HEK293 (cell line): ENCODE data around the gene CPXM1.

ENCODE experiments used
- GLI2 ChIP-seq: fragments of 450-650 bp; formaldehyde crosslinking; IDR thresholded peaks from 2 replicates; pipeline ENCODE4; 2017; ENCODE audit warnings: missing biosample characterization, missing genetic modification characterization, low read depth, borderline replicate concordance
- PRDM4 ChIP-seq: fragments of 450-650 bp; formaldehyde crosslinking; IDR thresholded peaks from 2 replicates; pipeline ENCODE4 v1.5.1; 2017; ENCODE audit warnings: missing biosample characterization, missing genetic modification characterization
- TSHZ1 ChIP-seq: fragments of 450-650 bp; formaldehyde crosslinking; IDR thresholded peaks from 2 replicates; pipeline ENCODE4 v1.5.1; 2016; ENCODE audit warnings: missing biosample characterization, missing genetic modification characterization, borderline replicate concordance
- YY2 ChIP-seq: fragments of 450-650 bp; formaldehyde crosslinking; IDR thresholded peaks from 2 replicates; pipeline ENCODE4 v1.5.1; 2016; ENCODE audit warnings: missing biosample characterization, missing genetic modification characterization
- ZEB2 ChIP-seq: fragments of 450-650 bp; formaldehyde crosslinking; IDR thresholded peaks from 2 replicates; pipeline ENCODE4 v1.5.1; 2016; ENCODE audit warnings: missing biosample characterization, missing genetic modification characterization
- ZFP69B ChIP-seq: fragments of 450-650 bp; formaldehyde crosslinking; IDR thresholded peaks from 2 replicates; pipeline ENCODE4 v1.5.1; 2016; ENCODE audit warnings: missing biosample characterization, missing genetic modification characterization
- ZNF19 ChIP-seq: fragments of 450-650 bp; formaldehyde crosslinking; IDR thresholded peaks from 2 replicates; pipeline ENCODE4; 2016; ENCODE audit warnings: missing biosample characterization, missing genetic modification characterization, low read depth
- ZNF211 ChIP-seq: fragments of 450-650 bp; formaldehyde crosslinking; IDR thresholded peaks from 2 replicates; pipeline ENCODE4 v1.5.1; 2016; ENCODE audit warnings: low read depth, missing biosample characterization, missing genetic modification characterization
- ZNF473 ChIP-seq: fragments of 450-650 bp; formaldehyde crosslinking; IDR thresholded peaks from 2 replicates; pipeline ENCODE4 v1.5.1; 2017; ENCODE audit warnings: missing biosample characterization, missing genetic modification characterization
- ZNF530 ChIP-seq: fragments of 450-650 bp; formaldehyde crosslinking; IDR thresholded peaks from 2 replicates; pipeline ENCODE4 v1.5.1; 2016; ENCODE audit warnings: low read depth, missing biosample characterization, missing genetic modification characterization
- ZNF544 ChIP-seq: fragments of 450-650 bp; formaldehyde crosslinking; IDR thresholded peaks from 2 replicates; pipeline ENCODE4 v1.5.0; 2017; ENCODE audit warnings: missing biosample characterization, missing genetic modification characterization
- ZNF623 ChIP-seq: fragments of 450-650 bp; formaldehyde crosslinking; IDR thresholded peaks from 2 replicates; pipeline ENCODE4 v1.5.1; 2016; ENCODE audit warnings: missing biosample characterization, missing genetic modification characterization
- ZNF629 ChIP-seq: fragments of 450-650 bp; formaldehyde crosslinking; IDR thresholded peaks from 2 replicates; pipeline ENCODE4 v1.5.1; 2017; ENCODE audit warnings: missing biosample characterization, missing genetic modification characterization
- ZNF837 ChIP-seq: fragments of 450-650 bp; formaldehyde crosslinking; IDR thresholded peaks from 2 replicates; pipeline ENCODE4 v1.5.1; 2016; ENCODE audit warnings: missing biosample characterization, missing genetic modification characterization
- TF ChIP-seq, protein P1 (sequence below): fragments of 450-650 bp; formaldehyde crosslinking; IDR thresholded peaks from 2 replicates; pipeline ENCODE4 v1.5.1; 2016; ENCODE audit warnings: missing biosample characterization, missing genetic modification characterization, borderline replicate concordance
- TF ChIP-seq, protein P2 (sequence below): fragments of 450-650 bp; formaldehyde crosslinking; IDR thresholded peaks from 2 replicates; pipeline ENCODE4 v1.5.1; 2016; ENCODE audit warnings: missing biosample characterization, missing genetic modification characterization
- TF ChIP-seq, protein P3 (sequence below): fragments of 450-650 bp; formaldehyde crosslinking; IDR thresholded peaks from 2 replicates; pipeline ENCODE4 v1.5.1; 2016; ENCODE audit warnings: missing biosample characterization, missing genetic modification characterization
- TF ChIP-seq, protein P4 (sequence below): fragments of 450-650 bp; IDR thresholded peaks from 2 replicates; pipeline ENCODE4 v1.5.1; 2018; ENCODE audit warnings: missing biosample characterization, missing genetic modification characterization

CPXM1 gene

GRCh38 chr20:2820084-2820895, 19.9 kb upstream of the CPXM1 start (continued):
- TF ChIP-seq, protein P1, sequence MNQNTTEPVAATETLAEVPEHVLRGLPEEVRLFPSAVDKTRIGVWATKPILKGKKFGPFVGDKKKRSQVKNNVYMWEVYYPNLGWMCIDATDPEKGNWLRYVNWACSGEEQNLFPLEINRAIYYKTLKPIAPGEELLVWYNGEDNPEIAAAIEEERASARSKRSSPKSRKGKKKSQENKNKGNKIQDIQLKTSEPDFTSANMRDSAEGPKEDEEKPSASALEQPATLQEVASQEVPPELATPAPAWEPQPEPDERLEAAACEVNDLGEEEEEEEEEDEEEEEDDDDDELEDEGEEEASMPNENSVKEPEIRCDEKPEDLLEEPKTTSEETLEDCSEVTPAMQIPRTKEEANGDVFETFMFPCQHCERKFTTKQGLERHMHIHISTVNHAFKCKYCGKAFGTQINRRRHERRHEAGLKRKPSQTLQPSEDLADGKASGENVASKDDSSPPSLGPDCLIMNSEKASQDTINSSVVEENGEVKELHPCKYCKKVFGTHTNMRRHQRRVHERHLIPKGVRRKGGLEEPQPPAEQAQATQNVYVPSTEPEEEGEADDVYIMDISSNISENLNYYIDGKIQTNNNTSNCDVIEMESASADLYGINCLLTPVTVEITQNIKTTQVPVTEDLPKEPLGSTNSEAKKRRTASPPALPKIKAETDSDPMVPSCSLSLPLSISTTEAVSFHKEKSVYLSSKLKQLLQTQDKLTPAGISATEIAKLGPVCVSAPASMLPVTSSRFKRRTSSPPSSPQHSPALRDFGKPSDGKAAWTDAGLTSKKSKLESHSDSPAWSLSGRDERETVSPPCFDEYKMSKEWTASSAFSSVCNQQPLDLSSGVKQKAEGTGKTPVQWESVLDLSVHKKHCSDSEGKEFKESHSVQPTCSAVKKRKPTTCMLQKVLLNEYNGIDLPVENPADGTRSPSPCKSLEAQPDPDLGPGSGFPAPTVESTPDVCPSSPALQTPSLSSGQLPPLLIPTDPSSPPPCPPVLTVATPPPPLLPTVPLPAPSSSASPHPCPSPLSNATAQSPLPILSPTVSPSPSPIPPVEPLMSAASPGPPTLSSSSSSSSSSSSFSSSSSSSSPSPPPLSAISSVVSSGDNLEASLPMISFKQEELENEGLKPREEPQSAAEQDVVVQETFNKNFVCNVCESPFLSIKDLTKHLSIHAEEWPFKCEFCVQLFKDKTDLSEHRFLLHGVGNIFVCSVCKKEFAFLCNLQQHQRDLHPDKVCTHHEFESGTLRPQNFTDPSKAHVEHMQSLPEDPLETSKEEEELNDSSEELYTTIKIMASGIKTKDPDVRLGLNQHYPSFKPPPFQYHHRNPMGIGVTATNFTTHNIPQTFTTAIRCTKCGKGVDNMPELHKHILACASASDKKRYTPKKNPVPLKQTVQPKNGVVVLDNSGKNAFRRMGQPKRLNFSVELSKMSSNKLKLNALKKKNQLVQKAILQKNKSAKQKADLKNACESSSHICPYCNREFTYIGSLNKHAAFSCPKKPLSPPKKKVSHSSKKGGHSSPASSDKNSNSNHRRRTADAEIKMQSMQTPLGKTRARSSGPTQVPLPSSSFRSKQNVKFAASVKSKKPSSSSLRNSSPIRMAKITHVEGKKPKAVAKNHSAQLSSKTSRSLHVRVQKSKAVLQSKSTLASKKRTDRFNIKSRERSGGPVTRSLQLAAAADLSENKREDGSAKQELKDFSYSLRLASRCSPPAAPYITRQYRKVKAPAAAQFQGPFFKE = no peak
- TF ChIP-seq ZNF530 (tag by site-specific recombination) (no peak), ZNF473 (tag by site-specific recombination) (no peak), ZNF623 (tag by site-specific recombination) (no peak), ZFP69B (tag by site-specific recombination) (no peak), TSHZ1 (tag by site-specific recombination) (no peak), ZNF629 (tag by site-specific recombination) (0 out of 2 replicates have a peak, but pooled peaks have one; percentile 25), ZNF837 (no peak), ZEB2 (tag by site-specific recombination) (peak; percentile 44; the same call in 1 of the 2 replicates), YY2 (no peak), ZNF211 (tag by site-specific recombination) (no peak), ZNF544 (tag by site-specific recombination) (no peak), GLI2 (tag by site-specific recombination) (no peak), ZNF19 (no peak), PRDM4 (tag by site-specific recombination) (no peak)
- TF ChIP-seq, protein P2, sequence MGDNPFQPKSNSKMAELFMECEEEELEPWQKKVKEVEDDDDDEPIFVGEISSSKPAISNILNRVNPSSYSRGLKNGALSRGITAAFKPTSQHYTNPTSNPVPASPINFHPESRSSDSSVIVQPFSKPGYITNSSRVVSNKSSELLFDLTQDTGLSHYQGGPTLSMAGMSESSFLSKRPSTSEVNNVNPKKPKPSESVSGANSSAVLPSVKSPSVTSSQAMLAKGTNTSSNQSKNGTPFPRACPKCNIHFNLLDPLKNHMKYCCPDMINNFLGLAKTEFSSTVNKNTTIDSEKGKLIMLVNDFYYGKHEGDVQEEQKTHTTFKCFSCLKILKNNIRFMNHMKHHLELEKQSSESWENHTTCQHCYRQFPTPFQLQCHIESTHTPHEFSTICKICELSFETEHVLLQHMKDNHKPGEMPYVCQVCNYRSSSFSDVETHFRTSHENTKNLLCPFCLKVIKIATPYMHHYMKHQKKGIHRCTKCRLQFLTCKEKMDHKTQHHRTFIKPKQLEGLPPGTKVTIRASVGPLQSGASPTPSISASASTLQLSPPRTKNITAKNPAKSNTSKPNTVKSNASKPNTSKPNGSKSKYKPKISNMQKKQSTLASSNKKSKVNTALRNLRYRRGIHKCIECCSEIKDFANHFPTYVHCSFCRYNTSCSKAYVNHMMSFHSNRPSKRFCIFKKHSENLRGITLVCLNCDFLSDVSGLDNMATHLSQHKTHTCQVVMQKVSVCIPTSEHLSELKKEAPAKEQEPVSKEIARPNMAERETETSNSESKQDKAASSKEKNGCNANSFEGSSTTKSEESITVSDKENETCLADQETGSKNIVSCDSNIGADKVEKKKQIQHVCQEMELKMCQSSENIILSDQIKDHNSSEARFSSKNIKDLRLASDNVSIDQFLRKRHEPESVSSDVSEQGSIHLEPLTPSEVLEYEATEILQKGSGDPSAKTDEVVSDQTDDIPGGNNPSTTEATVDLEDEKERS (tag by site-specific recombination) = no peak
- TF ChIP-seq, protein P3, sequence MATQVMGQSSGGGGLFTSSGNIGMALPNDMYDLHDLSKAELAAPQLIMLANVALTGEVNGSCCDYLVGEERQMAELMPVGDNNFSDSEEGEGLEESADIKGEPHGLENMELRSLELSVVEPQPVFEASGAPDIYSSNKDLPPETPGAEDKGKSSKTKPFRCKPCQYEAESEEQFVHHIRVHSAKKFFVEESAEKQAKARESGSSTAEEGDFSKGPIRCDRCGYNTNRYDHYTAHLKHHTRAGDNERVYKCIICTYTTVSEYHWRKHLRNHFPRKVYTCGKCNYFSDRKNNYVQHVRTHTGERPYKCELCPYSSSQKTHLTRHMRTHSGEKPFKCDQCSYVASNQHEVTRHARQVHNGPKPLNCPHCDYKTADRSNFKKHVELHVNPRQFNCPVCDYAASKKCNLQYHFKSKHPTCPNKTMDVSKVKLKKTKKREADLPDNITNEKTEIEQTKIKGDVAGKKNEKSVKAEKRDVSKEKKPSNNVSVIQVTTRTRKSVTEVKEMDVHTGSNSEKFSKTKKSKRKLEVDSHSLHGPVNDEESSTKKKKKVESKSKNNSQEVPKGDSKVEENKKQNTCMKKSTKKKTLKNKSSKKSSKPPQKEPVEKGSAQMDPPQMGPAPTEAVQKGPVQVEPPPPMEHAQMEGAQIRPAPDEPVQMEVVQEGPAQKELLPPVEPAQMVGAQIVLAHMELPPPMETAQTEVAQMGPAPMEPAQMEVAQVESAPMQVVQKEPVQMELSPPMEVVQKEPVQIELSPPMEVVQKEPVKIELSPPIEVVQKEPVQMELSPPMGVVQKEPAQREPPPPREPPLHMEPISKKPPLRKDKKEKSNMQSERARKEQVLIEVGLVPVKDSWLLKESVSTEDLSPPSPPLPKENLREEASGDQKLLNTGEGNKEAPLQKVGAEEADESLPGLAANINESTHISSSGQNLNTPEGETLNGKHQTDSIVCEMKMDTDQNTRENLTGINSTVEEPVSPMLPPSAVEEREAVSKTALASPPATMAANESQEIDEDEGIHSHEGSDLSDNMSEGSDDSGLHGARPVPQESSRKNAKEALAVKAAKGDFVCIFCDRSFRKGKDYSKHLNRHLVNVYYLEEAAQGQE (tag by site-specific recombination) = no peak
- TF ChIP-seq, protein P4, sequence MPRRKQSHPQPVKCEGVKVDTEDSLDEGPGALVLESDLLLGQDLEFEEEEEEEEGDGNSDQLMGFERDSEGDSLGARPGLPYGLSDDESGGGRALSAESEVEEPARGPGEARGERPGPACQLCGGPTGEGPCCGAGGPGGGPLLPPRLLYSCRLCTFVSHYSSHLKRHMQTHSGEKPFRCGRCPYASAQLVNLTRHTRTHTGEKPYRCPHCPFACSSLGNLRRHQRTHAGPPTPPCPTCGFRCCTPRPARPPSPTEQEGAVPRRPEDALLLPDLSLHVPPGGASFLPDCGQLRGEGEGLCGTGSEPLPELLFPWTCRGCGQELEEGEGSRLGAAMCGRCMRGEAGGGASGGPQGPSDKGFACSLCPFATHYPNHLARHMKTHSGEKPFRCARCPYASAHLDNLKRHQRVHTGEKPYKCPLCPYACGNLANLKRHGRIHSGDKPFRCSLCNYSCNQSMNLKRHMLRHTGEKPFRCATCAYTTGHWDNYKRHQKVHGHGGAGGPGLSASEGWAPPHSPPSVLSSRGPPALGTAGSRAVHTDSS = no peak
